PC-9 (cell line): ENCODE results near the gene C2CD3.
"Not testable (repeated sequence)": the region's sequence is repeated elsewhere in the genome, so short reads cannot be mapped to it uniquely, and the experiment has no call there.

ENCODE experiments used
- EZH2 ChIP-seq: fragments of 200-600 bp; sonication (generic); IDR thresholded peaks from 2 replicates; pipeline ENCODE4 v1.8.0; 2017; ENCODE audit warnings: antibody characterized with exemption, low read depth
- TF ChIP-seq, protein P1 (sequence below): fragments of 200-600 bp; sonication (generic); conservative IDR thresholded peaks from 2 replicates; pipeline ENCODE4 v1.6.1; 2017; ENCODE audit warnings: mixed run types, antibody characterized with exemption, mild to moderate bottlenecking, moderate library complexity

DNA sequence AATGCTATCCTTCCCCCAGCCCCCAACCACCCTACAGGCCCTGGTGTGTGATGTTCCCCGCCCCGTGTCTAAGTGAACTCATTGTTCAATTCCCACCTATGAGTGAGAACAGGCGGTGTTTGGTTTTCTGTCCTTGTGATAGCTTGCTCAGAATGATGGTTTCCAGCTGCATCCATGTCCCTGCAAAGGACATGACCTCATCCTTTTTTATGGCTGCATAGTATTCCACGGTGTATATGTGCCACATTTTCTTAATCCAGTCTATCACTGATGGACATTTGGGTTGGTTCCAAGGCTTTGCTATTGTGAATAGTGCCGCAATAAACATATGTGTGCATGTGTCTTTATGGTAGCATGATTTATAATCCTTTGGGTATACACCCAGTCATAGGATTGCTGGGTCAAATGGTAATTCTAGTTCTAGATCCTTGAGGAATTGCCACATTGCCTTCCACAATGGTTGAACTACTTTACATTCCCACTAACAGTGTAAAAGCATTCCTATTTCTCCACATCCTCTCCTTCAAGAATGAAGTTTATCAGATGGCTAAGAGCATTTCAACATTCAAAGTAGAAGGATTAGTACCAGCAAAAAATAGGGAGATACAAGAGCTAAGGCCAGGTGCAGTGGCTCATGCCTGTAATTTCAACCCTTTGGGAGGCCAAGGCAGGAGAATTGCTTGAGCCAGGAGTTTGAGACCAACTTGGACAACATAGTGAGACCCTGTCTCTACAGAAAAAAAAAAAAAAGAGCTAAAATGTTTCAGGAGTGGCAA, 50.4 kb downstream of the C2CD3 start:
- TF ChIP-seq, protein P1, sequence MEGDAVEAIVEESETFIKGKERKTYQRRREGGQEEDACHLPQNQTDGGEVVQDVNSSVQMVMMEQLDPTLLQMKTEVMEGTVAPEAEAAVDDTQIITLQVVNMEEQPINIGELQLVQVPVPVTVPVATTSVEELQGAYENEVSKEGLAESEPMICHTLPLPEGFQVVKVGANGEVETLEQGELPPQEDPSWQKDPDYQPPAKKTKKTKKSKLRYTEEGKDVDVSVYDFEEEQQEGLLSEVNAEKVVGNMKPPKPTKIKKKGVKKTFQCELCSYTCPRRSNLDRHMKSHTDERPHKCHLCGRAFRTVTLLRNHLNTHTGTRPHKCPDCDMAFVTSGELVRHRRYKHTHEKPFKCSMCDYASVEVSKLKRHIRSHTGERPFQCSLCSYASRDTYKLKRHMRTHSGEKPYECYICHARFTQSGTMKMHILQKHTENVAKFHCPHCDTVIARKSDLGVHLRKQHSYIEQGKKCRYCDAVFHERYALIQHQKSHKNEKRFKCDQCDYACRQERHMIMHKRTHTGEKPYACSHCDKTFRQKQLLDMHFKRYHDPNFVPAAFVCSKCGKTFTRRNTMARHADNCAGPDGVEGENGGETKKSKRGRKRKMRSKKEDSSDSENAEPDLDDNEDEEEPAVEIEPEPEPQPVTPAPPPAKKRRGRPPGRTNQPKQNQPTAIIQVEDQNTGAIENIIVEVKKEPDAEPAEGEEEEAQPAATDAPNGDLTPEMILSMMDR = not testable (repeated sequence)
- not testable (repeated sequence) for TF ChIP-seq EZH2
